Pancreas (tissue), 10 donors: Measurements from ENCODE around the gene MMS22L. TPM values are rescaled to one million over a fixed set of nuclear protein-coding genes. Genes with fewer than 3 reads are reported as not detected.

Source experiments
- ATAC-seq, 4 donors: fragments of 200-7000 bp; cut with Tn5 transposase; one replicate each; pipeline versions ENCODE4 v1.8.0 to v1.9.1; 2020; ENCODE audit warnings: mild to moderate bottlenecking in 4 of 4, moderate library complexity in 4 of 4
- DNase-seq, 6 donors: peaks; one replicate each; pipeline ENCODE4 v3.0.0-alpha.2; 2020
- FAIRE-seq: peaks from 2 replicates; lab custom pipeline; 2012; peaks lifted over from hg19 to GRCh38; lab: Jason Lieb, UNC
- H3K27ac ChIP-seq, 4 donors: fragments of 200-600 bp; sonication (generic); 1 replicate in 3 of 4; 2 replicates in 1 of 4; pipeline versions ENCODE4 v1.5.0 to v1.8.0; 2020
- H3K27me3 ChIP-seq, 4 donors: fragments of 200-600 bp; one replicate each; pipeline ENCODE4 v1.8.0; 2021
- H3K36me3 ChIP-seq, 3 donors: fragments of 200-600 bp; sonication (generic) in 1 of 3; one replicate each; pipeline versions ENCODE4 v1.5.0 to v1.8.0; 2020 to 2021
- H3K4me1 ChIP-seq, 3 donors: fragments of 200-600 bp; one replicate each; pipeline ENCODE4 v1.8.0; 2021
- H3K4me3 ChIP-seq, 4 donors: fragments of 200-600 bp; sonication (generic) in 2 of 4; one replicate each; pipeline versions ENCODE4 v1.5.0 to v1.8.0; 2020 to 2021
- H3K9me3 ChIP-seq, 4 donors: fragments of 200-600 bp; one replicate each; pipeline ENCODE4 v1.8.0; 2021
- CTCF ChIP-seq, 4 donors: fragments of 200-600 bp; sonication (generic) in 3 of 4; IDR thresholded peaks; one replicate each; pipeline versions ENCODE4 v1.5.0 to v1.8.0; 2021; ENCODE audit warnings: antibody characterized with exemption in 4 of 4
- WGBS, 2 donors: extraction: QIAGEN DNeasy Blood & Tissue Kit; methylation state at CpG; one replicate each; pipeline ENCODE4 v1.1.7; 2013; 5-methylcytosine and 5-hydroxymethylcytosine counted together
- intact Hi-C, 3 donors: fragments of 100-400 bp; cut with DNase I; formaldehyde crosslinking; loops; one replicate each; pipeline versions ENCODE4 v1.11.1 to v1.14.2; 2022
- polyA plus RNA-seq, 2 donors: library from polyadenylated mRNA; stranded (reverse); fragments of 200-250 nt; gene quantifications; one replicate each; pipeline ENCODE4 v1.2.3, GENCODE V29; 2013
- total RNA-seq, 6 donors: library from RNA; stranded (reverse); fragmentation: NEBNext Ultra II Directional in 4 of 6; extraction: Animal tissue kit (Norgen Biotek cat#: 25700) in 4 of 6; gene quantifications; one replicate each; pipeline versions ENCODE4 v1.2.1 to v1.2.4, GENCODE V29; 2021 to 2023
- donor health status: healthy with polysubstance abuse.
- donor health status: DM: no; HTN: no; CAD: no; lungs with moderate emphysema.
- donor health status: DM: no; HTN: no; CAD: no.
- donor health status: control.
- donor health status: control.
- donor health status: Bipolar disorder and iron deficiency.
- donor health status: DM: yes; HTN: yes; CAD: no.
- donor health status: DM: no; HTN: no; CAD: no.
- donor health status: DM: no; HTN: no; CAD: no.
- donor health status: DM: yes; HTN: yes; CAD: no.

The MMS22L gene
- total RNA-seq (1 to 10 TPM; 2.0 to 5.0 (median 3.6) TPM), polyA plus RNA-seq (1 to 10 TPM in 1 of 2 donors, under 1 TPM in 1; 0.84 to 1.6 TPM)

- H3K9me3 ChIP-seq: no peaks in the 10 kb centered on the region
- FAIRE-seq: peak; percentile 17
- 0% methylated on average over 65 to 67 of the region's 67 CpGs for WGBS, 2 donors
Observed at GRCh38 chr6:97282726-97283617, at the start of gene MMS22L. MMS22L (minus strand) TSS chr6:97283216; CDS start chr6:97282477, 739 bp downstream.

GRCh38 chr6:97322811-97323210 is 39.8 kb upstream of the MMS22L start:
- no peak overlapping the region for H3K27ac ChIP-seq
- H3K36me3 ChIP-seq: no peaks in the 10 kb centered on the region
- DNase-seq (no peak), ATAC-seq (no peak), FAIRE-seq (no peak)
- H3K4me1 ChIP-seq: no peaks in the 10 kb centered on the region
- WGBS, 2 donors: 70 to 72% methylated on average over 1 of the region's 1 CpG
- H3K9me3 ChIP-seq: no peaks in the 10 kb centered on the region
- no peak for TF ChIP-seq CTCF (IDR thresholded peaks at IDR 0.05)
- intact Hi-C loops: no loop called here
- no peak overlapping the region for H3K4me3 ChIP-seq
- H3K27me3 ChIP-seq: no peaks in the 10 kb centered on the region

More at GRCh38 chr6:97282726-97283617, at the start of gene MMS22L:
- no peak for TF ChIP-seq CTCF (IDR thresholded peaks at IDR 0.05)
- ATAC-seq (peak; percentile 98 to 100 (median 100)), DNase-seq (peak; percentile 91 to 96 (median 94))
- peaks cover 0 to 5% (median 0%) of the 10 kb centered on the region in 3 donors for H3K4me1 ChIP-seq
- H3K27ac ChIP-seq: peak within 1 kb of the TSS in 2 of 4 donors; percentile 3 to 38
- H3K27me3 ChIP-seq: no peaks in the 10 kb centered on the region
- intact Hi-C loops: no loop called here
- H3K4me3 ChIP-seq: peak within 1 kb of the TSS; percentile 63 to 95 (median 89)
- H3K36me3 ChIP-seq: no peaks in the 10 kb centered on the region

GRCh38 chr6:97322226-97322625 is 39.2 kb upstream of the MMS22L start:
- 88% methylated on average over 1 of the region's 1 CpG for WGBS, 2 donors
- intact Hi-C loops: no loop called here
- Histone ChIP-seq H3K4me1 (no peaks in the 10 kb centered on the region), H3K4me3 (no peak overlapping the region), H3K36me3 (no peaks in the 10 kb centered on the region), H3K27ac (no peak overlapping the region), H3K9me3 (no peaks in the 10 kb centered on the region), H3K27me3 (no peaks in the 10 kb centered on the region)
- ATAC-seq: no peak
- no peak for FAIRE-seq
- DNase-seq: no peak
- TF ChIP-seq CTCF (IDR thresholded peaks at IDR 0.05): no peak

DNA sequence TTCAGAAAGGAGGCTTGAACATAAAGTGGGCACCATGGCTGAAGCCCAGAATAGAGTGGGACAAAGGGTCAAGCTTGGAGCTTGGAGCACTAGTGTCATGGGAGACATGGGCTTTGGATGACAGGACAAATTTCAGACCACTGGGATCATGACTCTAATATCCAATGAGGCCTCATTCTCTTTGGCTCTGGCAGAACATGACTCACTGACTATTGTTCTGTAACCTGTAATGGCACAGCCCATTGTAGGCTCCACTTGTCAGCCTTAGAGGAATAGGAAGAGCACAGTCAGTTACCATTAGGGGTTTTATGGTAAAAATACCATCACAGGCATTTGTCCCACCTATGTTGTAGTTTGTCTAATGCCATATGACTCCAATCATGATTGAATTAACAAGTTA is 34.0 kb upstream of the MMS22L start:
- no peak for ATAC-seq
- no peak for TF ChIP-seq CTCF (IDR thresholded peaks at IDR 0.05)
- FAIRE-seq: no peak
- H3K27me3 ChIP-seq: no peaks in the 10 kb centered on the region
- intact Hi-C loops: no loop called here
- H3K4me1 ChIP-seq: no peaks in the 10 kb centered on the region
- H3K27ac ChIP-seq: no peak overlapping the region
- H3K4me3 ChIP-seq: no peak overlapping the region
- no peak for DNase-seq
- no peaks in the 10 kb centered on the region for H3K9me3 ChIP-seq
- H3K36me3 ChIP-seq: no peaks in the 10 kb centered on the region

- intact Hi-C loops: no loop called here
- ATAC-seq: no peak
- no peak overlapping the region for H3K27ac ChIP-seq
- TF ChIP-seq CTCF (IDR thresholded peaks at IDR 0.05): no peak
- FAIRE-seq: no peak
- no peak overlapping the region for H3K4me3 ChIP-seq
- WGBS, 2 donors: 17 to 25% methylated on average over 1 of the region's 1 CpG
- no peaks in the 10 kb centered on the region for H3K27me3 ChIP-seq
- H3K36me3 ChIP-seq: no peaks in the 10 kb centered on the region
- H3K9me3 ChIP-seq: no peaks in the 10 kb centered on the region
- no peaks in the 10 kb centered on the region for H3K4me1 ChIP-seq
- no peak for DNase-seq
Observed at GRCh38 chr6:97312241-97312640, 29.2 kb upstream of the MMS22L start.
